H9 (cell line): ENCODE measurements around the gene SSR2. TPM values are rescaled to one million over a fixed set of nuclear protein-coding genes. Genes with fewer than 3 reads are reported as not detected.

Source experiments
- DNase-seq: peaks from one replicate; pipeline ENCODE4 v3.0.0-alpha.2; 2017
- H2AFZ ChIP-seq: one replicate; pipeline ENCODE4 v1.6.1; 2013; ENCODE audit warnings: mild to moderate bottlenecking, low read length, control low read depth, moderate library complexity
- H2AK5ac ChIP-seq: 2 replicates; pipeline ENCODE4 v1.6.1; 2013; ENCODE audit warnings: low read length, control low read depth, mixed read lengths; ENCODE audit not compliant: insufficient read length
- H2BK120ac ChIP-seq: one replicate; pipeline ENCODE4 v1.6.1; 2013; ENCODE audit warnings: low read depth, mild to moderate bottlenecking, low read length, control low read depth, inconsistent platforms; ENCODE audit not compliant: poor library complexity, severe bottlenecking
- H2BK12ac ChIP-seq: 2 replicates; pipeline ENCODE4 v1.6.1; 2013; ENCODE audit warnings: low read length, control low read depth, mixed read lengths, low read depth; ENCODE audit not compliant: insufficient read length
- H2BK15ac ChIP-seq: 2 replicates; pipeline ENCODE4 v1.6.1; 2013; ENCODE audit warnings: low read depth, low read length, control low read depth
- H2BK20ac ChIP-seq: one replicate; pipeline ENCODE4 v1.6.1; 2013; ENCODE audit warnings: low read depth, mild to moderate bottlenecking, low read length, control low read depth, inconsistent platforms; ENCODE audit not compliant: poor library complexity, severe bottlenecking
- H2BK5ac ChIP-seq: 2 replicates; pipeline ENCODE4 v1.6.1; 2013; ENCODE audit warnings: low read length, control low read depth, mixed read lengths; ENCODE audit not compliant: insufficient read length
- H3K14ac ChIP-seq: 2 replicates; pipeline ENCODE4 v1.6.1; 2013; ENCODE audit warnings: low read length, control low read depth; ENCODE audit not compliant: insufficient read depth
- H3K18ac ChIP-seq: 2 replicates; pipeline ENCODE4 v1.6.1; 2013; ENCODE audit warnings: low read depth, mild to moderate bottlenecking, mixed read lengths, low read length, control low read depth; ENCODE audit not compliant: insufficient read length
- H3K23ac ChIP-seq: 2 replicates; pipeline ENCODE4 v1.6.1; 2013; ENCODE audit warnings: low read length, control low read depth, mixed read lengths, low read depth; ENCODE audit not compliant: insufficient read length
- H3K23me2 ChIP-seq: 2 replicates; pipeline ENCODE4 v1.6.1; 2013; ENCODE audit warnings: low read depth, mild to moderate bottlenecking, mixed read lengths, low read length, control low read depth; ENCODE audit not compliant: insufficient read length, poor library complexity, severe bottlenecking
- H3K27ac ChIP-seq: 2 replicates; pipeline ENCODE4 v1.5.1; 2013; ENCODE audit warnings: low read length, control low read depth, mixed read lengths, low read depth; ENCODE audit not compliant: insufficient read length
- H3K27me3 ChIP-seq: 2 replicates; pipeline ENCODE4 v1.6.1; 2013; ENCODE audit warnings: low read length, control low read depth, inconsistent platforms; ENCODE audit not compliant: insufficient read depth
- H3K4ac ChIP-seq: 2 replicates; pipeline ENCODE4 v1.6.1; 2013; ENCODE audit warnings: low read depth, mild to moderate bottlenecking, control low read depth, inconsistent platforms, low read length, moderate library complexity
- H3K4me1 ChIP-seq: 2 replicates; pipeline ENCODE4 v1.6.1; 2013; ENCODE audit warnings: low read length, control low read depth, inconsistent platforms; ENCODE audit not compliant: insufficient read depth
- H3K4me2 ChIP-seq: 2 replicates; pipeline ENCODE4 v1.6.1; 2013; ENCODE audit warnings: low read length, control low read depth, mixed read lengths; ENCODE audit not compliant: insufficient read length, insufficient read depth
- H3K56ac ChIP-seq: 2 replicates; pipeline ENCODE4 v1.6.1; 2013; ENCODE audit warnings: low read depth, mild to moderate bottlenecking, mixed read lengths, low read length, control low read depth; ENCODE audit not compliant: insufficient read length
- H3K79me1 ChIP-seq: 2 replicates; pipeline ENCODE4 v1.6.1; 2013; ENCODE audit warnings: low read depth, mild to moderate bottlenecking, moderate library complexity, low read length, control low read depth, inconsistent platforms; ENCODE audit not compliant: insufficient read depth, poor library complexity, severe bottlenecking
- H3K79me2 ChIP-seq: 2 replicates; pipeline ENCODE4 v1.6.1; 2013; ENCODE audit warnings: low read length, control low read depth, inconsistent platforms; ENCODE audit not compliant: insufficient read depth
- H3K9ac ChIP-seq: 2 replicates; pipeline ENCODE4 v1.6.1; 2013; ENCODE audit warnings: low read length, control low read depth, mixed read lengths; ENCODE audit not compliant: insufficient read length; ENCODE audit errors: extremely low read depth
- H3K9me3 ChIP-seq: one replicate; pipeline ENCODE4 v1.6.1; 2013; ENCODE audit warnings: low read depth, low read length, inconsistent platforms; ENCODE audit not compliant: control insufficient read depth
- H3T11ph ChIP-seq: one replicate; pipeline ENCODE4 v1.6.1; 2013; ENCODE audit warnings: mild to moderate bottlenecking, low read length, control low read depth, inconsistent platforms
- H4K20me1 ChIP-seq: one replicate; pipeline ENCODE4 v1.6.1; 2013; ENCODE audit not compliant: control insufficient read depth, insufficient read length, insufficient read depth
- H4K5ac ChIP-seq: 2 replicates; pipeline ENCODE4 v1.6.1; 2013; ENCODE audit warnings: low read depth, mild to moderate bottlenecking, mixed read lengths, low read length, control low read depth; ENCODE audit not compliant: insufficient read length
- H4K8ac ChIP-seq: replicated peaks from 2 replicates; pipeline ENCODE4 v1.6.1; 2013; ENCODE audit warnings: low read length, control low read depth, mixed read lengths, low read depth; ENCODE audit not compliant: insufficient read length
- H4K91ac ChIP-seq: 2 replicates; pipeline ENCODE4 v1.6.1; 2013; ENCODE audit warnings: low read depth, mild to moderate bottlenecking, moderate library complexity, mixed read lengths, low read length, control low read depth; ENCODE audit not compliant: insufficient read length
- H3K27ac Mint-ChIP-seq, 3 experiments: 2 replicates in 2 of 3; 3 replicates in 1 of 3; pipeline ENCODE4 v1.8.0; 2020 to 2021; ENCODE audit warnings: mixed read lengths in 3 of 3, mild to moderate bottlenecking in 1 of 3, moderate library complexity in 1 of 3
- H3K27me3 Mint-ChIP-seq: 2 replicates; pipeline ENCODE4 v1.8.0; 2021; ENCODE audit warnings: low read depth, mild to moderate bottlenecking, moderate library complexity, mixed read lengths
- H3K36me3 Mint-ChIP-seq, 3 experiments: 2 replicates in 2 of 3; 3 replicates in 1 of 3; pipeline ENCODE4 v1.8.0; 2020 to 2021; ENCODE audit warnings: low read depth in 3 of 3, mixed read lengths in 3 of 3; ENCODE audit not compliant: insufficient read depth in 1 of 3
- H3K4me1 Mint-ChIP-seq, 2 experiments: 2 replicates each; pipeline ENCODE4 v1.8.0; 2020; ENCODE audit warnings: mixed read lengths in 2 of 2
- H3K4me3 Mint-ChIP-seq, 2 experiments: 2 replicates in 1 of 2; 3 replicates in 1 of 2; pipeline ENCODE4 v1.8.0; 2020 to 2021; ENCODE audit warnings: mild to moderate bottlenecking in 2 of 2, mixed read lengths in 2 of 2, moderate library complexity in 1 of 2
- H3K9me3 Mint-ChIP-seq, 2 experiments: 2 replicates in 1 of 2; 3 replicates in 1 of 2; pipeline ENCODE4 v1.8.0; 2020; ENCODE audit warnings: mild to moderate bottlenecking in 2 of 2, mixed read lengths in 2 of 2, moderate library complexity in 1 of 2
- CTCF ChIP-seq: fragments of 200-600 bp; sonication (generic); conservative IDR thresholded peaks from 3 replicates; pipeline ENCODE4 v1.8.0; 2021; ENCODE audit warnings: antibody characterized with exemption, mild to moderate bottlenecking
- WGBS: extraction: QIAGEN DNeasy Blood & Tissue Kit; methylation state at CpG from one replicate; pipeline ENCODE4 v1.1.7; 2013; ENCODE audit warnings: missing lambda C conversion rate, low lambda C conversion rate, mixed read lengths; ENCODE audit not compliant: insufficient read length; ENCODE audit errors: extremely low coverage; 5-methylcytosine and 5-hydroxymethylcytosine counted together
- total RNA-seq: library from RNA; stranded (reverse); gene quantifications from 2 replicates; pipeline ENCODE4 v1.2.1, GENCODE V29; 2021

SSR2 gene
- total RNA-seq, 1 experiment from 2014 or later: 170 TPM

- no peaks in the 10 kb centered on the region for H3K9me3 ChIP-seq
These were observed 15.7 kb downstream of the SSR2 start for GRCh38 chr1:156004843-156005584.

More at GRCh38 chr1:156004843-156005584, 15.7 kb downstream of the SSR2 start:
- H3K56ac ChIP-seq: no peak overlapping the region
- H3K79me1 ChIP-seq: no peaks in the 10 kb centered on the region
- no peak overlapping the region for H4K8ac ChIP-seq
- no peaks in the 10 kb centered on the region for H3K4me1 ChIP-seq
- H3K79me2 ChIP-seq: no peaks in the 10 kb centered on the region
- H3K23ac ChIP-seq: no peak overlapping the region
- peaks cover 5 to 18% (median 12%) of the 10 kb centered on the region in 3 experiments; a peak in 6 of 7 replicates for H3K36me3 Mint-ChIP-seq
- H3K27ac Mint-ChIP-seq: peak overlapping the region in 1 of 3 experiments; percentile 88; a peak in 1 of 7 replicates
- no peak overlapping the region for H3K4ac ChIP-seq
- no peak overlapping the region for H2AFZ ChIP-seq
- H3K27ac ChIP-seq: no peak overlapping the region
- peaks cover 10 to 16% of the 10 kb centered on the region in 2 experiments for H3K4me1 Mint-ChIP-seq
- H3K27me3 Mint-ChIP-seq: peaks cover 2% of the 10 kb centered on the region; the same call in 1 of the 2 replicates
- H4K91ac ChIP-seq: no peak overlapping the region
- H3K23me2 ChIP-seq: no peaks in the 10 kb centered on the region
- no peak for TF ChIP-seq CTCF
- no peak overlapping the region for H3K14ac ChIP-seq
- H3K18ac ChIP-seq: no peak overlapping the region
- no peaks in the 10 kb centered on the region for H3K9me3 Mint-ChIP-seq
- WGBS: no CpG with 5 or more reads among the region's 4 CpGs
- H4K5ac ChIP-seq: no peak overlapping the region
- H2BK12ac ChIP-seq: no peak overlapping the region
- H3K27me3 ChIP-seq: no peaks in the 10 kb centered on the region
- H2BK120ac ChIP-seq: no peak overlapping the region
- H4K20me1 ChIP-seq: no peaks in the 10 kb centered on the region
- H3K4me3 Mint-ChIP-seq: no peak overlapping the region
- H3K4me2 ChIP-seq: no peak overlapping the region
- H3T11ph ChIP-seq: no peak overlapping the region
- no peak overlapping the region for H3K9ac ChIP-seq
- H2AK5ac ChIP-seq: no peak overlapping the region
- no peak for DNase-seq
- no peak overlapping the region for H2BK15ac ChIP-seq
- H2BK20ac ChIP-seq: no peak overlapping the region
- no peak overlapping the region for H2BK5ac ChIP-seq
